Common myeloid progenitor, CD34-positive (primary cell): Measurements from ENCODE around the gene PGLYRP2.

Source experiments
- CTCF ChIA-PET: fragments of 350-600 bp; sonication (Branson Sonifier 250); formaldehyde crosslinking; loops from one replicate; lab custom pipeline; 2021; ENCODE audit warnings: antibody characterized with exemption; lab: Charles Lee
- POLR2A ChIA-PET: fragments of 350-600 bp; sonication (Branson Sonifier 250); formaldehyde crosslinking; loops from one replicate; lab custom pipeline; 2021; ENCODE audit warnings: antibody characterized with exemption; lab: Charles Lee
- DNase-seq, 3 donors: peaks; one replicate each; pipeline versions ENCODE4 v3.0.0 to v3.0.0-alpha.2; 2013
- H3K27ac ChIP-seq, 2 experiments: 1 replicate in 1 of 2; 2 replicates in 1 of 2; pipeline ENCODE4 v1.7.0; 2013; ENCODE audit warnings: inconsistent platforms in 2 of 2, low read length in 2 of 2, mild to moderate bottlenecking in 2 of 2, low read depth in 1 of 2, moderate library complexity in 1 of 2; ENCODE audit not compliant: severe bottlenecking in 2 of 2, insufficient read depth in 1 of 2, poor library complexity in 1 of 2
- H3K27me3 ChIP-seq, 5 experiments: replicated peaks in 2 of 5; 1 replicate in 3 of 5; 2 replicates in 2 of 5; pipeline versions ENCODE4 v1.6.1 to v1.7.0; 2013; ENCODE audit warnings: low read length in 4 of 5, mild to moderate bottlenecking in 2 of 5, moderate library complexity in 2 of 5, inconsistent platforms in 1 of 5; ENCODE audit not compliant: insufficient read depth in 5 of 5, control insufficient read depth in 4 of 5
- H3K36me3 ChIP-seq, 4 experiments: 1 replicate in 2 of 4; 2 replicates in 2 of 4; pipeline versions ENCODE4 v1.6.1 to v1.7.0; 2013; ENCODE audit warnings: low read length in 3 of 4, control low read depth in 1 of 4, mild to moderate bottlenecking in 1 of 4; ENCODE audit not compliant: control insufficient read depth in 4 of 4, insufficient read depth in 4 of 4
- H3K4me1 ChIP-seq, 4 experiments: 1 replicate in 3 of 4; 2 replicates in 1 of 4; pipeline versions ENCODE4 v1.6.1 to v1.7.1; 2013; ENCODE audit warnings: low read length in 3 of 4, mild to moderate bottlenecking in 3 of 4, control low read depth in 1 of 4, inconsistent platforms in 1 of 4, moderate library complexity in 1 of 4; ENCODE audit not compliant: control insufficient read depth in 4 of 4, insufficient read depth in 4 of 4; ENCODE audit errors: control extremely low read depth in 1 of 4
- H3K4me3 ChIP-seq, 7 experiments: 1 replicate in 4 of 7; 2 replicates in 3 of 7; pipeline versions ENCODE4 v1.5.1 to v1.7.0; 2013; ENCODE audit warnings: mild to moderate bottlenecking in 7 of 7, low read length in 6 of 7, moderate library complexity in 6 of 7, inconsistent platforms in 2 of 7, low read depth in 2 of 7, control low read depth in 1 of 7; ENCODE audit not compliant: insufficient read depth in 4 of 7, control insufficient read depth in 1 of 7; ENCODE audit errors: extremely low read depth in 1 of 7
- H3K9me3 ChIP-seq, 5 experiments: 1 replicate in 4 of 5; 2 replicates in 1 of 5; pipeline versions ENCODE4 v1.6.1 to v1.7.1; 2013; ENCODE audit warnings: low read length in 4 of 5, mild to moderate bottlenecking in 2 of 5, inconsistent platforms in 1 of 5, low read depth in 1 of 5, moderate library complexity in 1 of 5; ENCODE audit not compliant: control insufficient read depth in 4 of 5, insufficient read depth in 2 of 5; ENCODE audit errors: control extremely low read depth in 1 of 5
- WGBS: methylation state at CpG from one replicate; pipeline ENCODE4 v1.1.5; 2013; ENCODE audit not compliant: insufficient coverage; 5-methylcytosine and 5-hydroxymethylcytosine counted together

The PGLYRP2 gene

DNA sequence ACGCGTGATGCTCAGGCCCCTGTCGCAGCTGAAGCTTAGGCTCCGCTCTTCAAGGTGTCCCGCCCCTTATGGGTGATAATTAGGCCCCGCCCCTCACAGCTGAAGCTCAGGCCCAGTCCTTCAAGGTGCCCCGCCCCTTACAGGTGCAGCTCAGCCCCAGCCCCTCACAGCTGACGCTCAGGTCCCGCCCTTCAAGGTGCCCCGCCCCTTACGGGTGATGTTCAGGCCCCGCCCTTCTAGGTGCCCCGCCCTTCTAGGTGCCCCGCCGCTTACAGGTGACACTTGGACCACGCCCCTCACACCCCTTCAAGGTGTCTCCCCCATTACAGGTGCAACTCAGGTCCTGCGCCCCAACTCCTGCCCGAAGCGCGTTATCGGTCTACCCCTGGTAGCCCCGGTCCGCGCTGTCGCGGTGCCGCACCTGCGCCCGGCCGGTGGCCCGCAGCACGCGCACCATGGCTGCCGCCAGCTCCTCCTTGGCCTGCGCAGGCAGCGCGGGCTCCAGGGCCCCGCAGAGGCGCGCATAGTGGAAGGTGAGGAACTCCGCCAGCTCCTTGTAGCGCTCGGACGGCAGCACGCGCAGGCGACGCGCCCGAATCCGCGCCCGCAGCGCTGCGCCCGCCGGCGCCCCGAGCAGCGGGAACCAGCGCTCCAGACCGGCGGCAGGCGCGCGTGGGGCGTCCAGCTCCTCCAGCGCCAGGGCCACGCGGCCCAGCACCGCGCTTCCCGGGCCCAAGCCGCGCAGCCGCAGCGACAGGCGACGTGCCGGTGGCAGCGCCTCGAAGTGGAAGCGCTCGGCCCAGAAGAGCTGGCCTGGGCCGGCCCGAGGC lies 22.2 kb downstream of the PGLYRP2 start:
- no peaks in the 10 kb centered on the region for H3K27me3 ChIP-seq
- POLR2A ChIA-PET, result interaction anchor here (0.5 to 1.0 kb wide), 3 partner anchors 10 to 110 kb away, joined by 3 to 5 read pairs (median 4); no protein-coding TSS in a partner anchor
- peaks cover 25 to 82% (median 64%) of the 10 kb centered on the region in 4 experiments for H3K36me3 ChIP-seq
- no peak overlapping the region for H3K27ac ChIP-seq
- CTCF ChIA-PET, result interaction anchor here (0.7 to 2.5 kb wide), 5 partner anchors 8 to 379 kb away, joined by 3 to 11 read pairs (median 4); partner anchors contain the start of gene AKAP8L
- H3K4me1 ChIP-seq, result peaks cover 0 to 9% (median 4%) of the 10 kb centered on the region in 4 experiments
- no peak for DNase-seq
- WGBS, result 97% methylated on average over 78 of the region's 86 CpGs
- H3K9me3 ChIP-seq, result no peaks in the 10 kb centered on the region
- H3K4me3 ChIP-seq, result no peak overlapping the region

DNA sequence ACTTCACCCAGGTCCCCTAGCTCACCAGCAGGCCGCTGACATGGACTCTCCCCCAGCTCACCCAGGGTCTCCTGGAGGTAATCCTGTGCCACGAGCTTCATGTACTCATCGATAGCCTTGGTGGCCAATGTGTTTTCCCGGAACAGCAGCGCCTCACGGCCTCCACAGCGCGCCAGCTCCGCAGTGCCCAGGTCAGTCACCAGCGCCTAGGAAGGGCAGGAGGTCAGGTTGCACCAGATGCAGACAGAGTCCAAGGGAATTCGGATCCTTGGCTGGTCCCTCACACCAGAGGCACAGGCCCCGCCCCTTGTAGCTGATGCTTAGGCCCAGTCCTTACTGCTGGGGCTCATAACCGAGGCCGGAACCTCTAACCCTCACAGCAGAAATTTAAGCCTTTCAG lies 22.9 kb downstream of the PGLYRP2 start:
- no peak overlapping the region for H3K27ac ChIP-seq
- DNase-seq, result no peak
- 99% methylated on average over 13 of the region's 14 CpGs for WGBS

DNA sequence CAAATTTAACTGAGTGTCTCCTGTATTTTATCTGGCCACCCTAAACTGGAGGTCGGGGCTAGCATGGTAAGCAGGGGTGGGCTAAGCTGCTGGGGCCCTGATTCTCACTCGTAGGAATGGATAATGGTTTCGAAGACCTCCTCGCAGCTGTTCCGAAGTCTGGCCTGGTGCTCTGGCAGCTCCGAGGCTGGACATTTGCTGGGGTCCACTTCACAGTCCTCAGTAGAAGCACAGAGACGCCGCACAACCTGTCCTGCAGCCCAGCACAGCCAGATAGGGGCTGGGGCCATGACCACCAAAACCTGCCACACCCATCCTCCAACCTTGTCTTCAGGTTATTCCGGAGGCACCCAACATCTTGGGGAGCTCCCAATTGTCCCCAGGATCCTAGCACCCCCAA lies 23.3 kb downstream of the PGLYRP2 start:
- WGBS, result 92% methylated on average over 9 of the region's 9 CpGs
- CTCF ChIA-PET, result interaction anchor here (0.8 to 2.6 kb wide), 6 partner anchors 7 to 36 kb away, joined by 3 to 15 read pairs (median 5); partner anchors contain the start of gene AKAP8L
- Histone ChIP-seq H3K36me3 (peaks cover 23 to 81% (median 66%) of the 10 kb centered on the region in 4 experiments), H3K9me3 (no peaks in the 10 kb centered on the region), H3K27me3 (no peaks in the 10 kb centered on the region), H3K4me3 (no peak overlapping the region), H3K4me1 (no peaks in the 10 kb centered on the region), H3K27ac (no peak overlapping the region)
- no peak for DNase-seq
- POLR2A ChIA-PET, result interaction anchor here (1.0 kb wide), 1 partner anchor 11 kb away, joined by 5 read pairs; no protein-coding TSS in a partner anchor

More for the DNA sequence above, 22.9 kb downstream of the PGLYRP2 start:
- Histone ChIP-seq H3K36me3 (peaks cover 25 to 83% (median 66%) of the 10 kb centered on the region in 4 experiments), H3K9me3 (no peaks in the 10 kb centered on the region), H3K27me3 (no peaks in the 10 kb centered on the region), H3K4me1 (peaks cover 0 to 3% (median under 1%) of the 10 kb centered on the region in 4 experiments), H3K4me3 (no peak overlapping the region)
- POLR2A ChIA-PET, result interaction anchor here (0.5 to 1.0 kb wide), 3 partner anchors 11 to 109 kb away, joined by 3 to 5 read pairs (median 4); no protein-coding TSS in a partner anchor
- CTCF ChIA-PET, result interaction anchor here (0.8 to 2.5 kb wide), 4 partner anchors 11 to 37 kb away, joined by 3 to 11 read pairs (median 4); partner anchors contain the start of gene AKAP8L

DNA sequence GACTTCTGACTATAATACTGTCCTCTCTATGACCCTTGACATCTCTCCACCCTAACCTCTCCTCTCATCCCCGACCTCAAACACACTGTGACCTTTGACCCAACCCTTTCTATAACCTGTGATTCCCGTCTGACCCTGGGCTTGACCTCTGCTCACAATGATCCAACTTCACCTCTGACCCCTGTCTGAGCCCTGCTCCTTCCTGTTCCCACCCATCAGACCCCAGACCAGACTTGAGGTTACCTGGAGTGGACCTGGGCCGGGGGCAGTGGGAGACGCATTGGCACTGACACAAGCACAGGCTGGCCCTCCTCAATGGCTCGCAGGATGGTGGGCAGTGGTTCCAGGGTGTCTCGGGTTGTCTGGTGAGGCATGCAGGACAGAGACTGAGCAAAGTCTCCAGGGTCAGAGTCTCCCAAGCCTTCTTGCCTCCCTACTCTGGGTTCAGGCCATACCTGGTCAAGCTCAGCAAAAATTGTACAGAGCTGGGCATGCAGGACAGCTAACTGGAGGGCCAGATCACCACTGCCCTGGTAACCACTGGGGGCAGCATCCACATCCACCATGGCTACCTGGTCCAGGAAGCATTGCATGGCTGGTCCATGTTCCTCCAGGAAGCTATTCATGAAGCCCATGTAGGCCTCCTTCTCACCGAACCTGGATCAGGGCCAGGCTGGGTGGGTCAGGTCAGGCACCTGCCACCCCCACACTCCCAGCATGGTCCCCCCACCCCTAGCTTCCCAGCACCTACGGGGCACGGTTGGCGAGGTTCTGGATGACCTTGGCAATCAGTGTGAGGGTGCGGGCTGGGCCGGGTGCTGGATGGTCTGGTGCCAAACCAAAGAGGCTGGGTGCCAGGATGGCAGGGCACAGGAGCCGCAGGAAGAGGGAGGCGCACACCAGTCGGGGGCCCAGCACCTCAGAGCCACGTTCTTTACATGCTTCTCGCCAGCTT lies 25.1 kb downstream of the PGLYRP2 start:
- ChIA-PET CTCF (interaction anchor here (0.6 to 2.6 kb wide), 8 partner anchors 9 to 35 kb away, joined by 3 to 15 read pairs (median 6); partner anchors contain the start of gene AKAP8L), POLR2A (interaction anchor here (0.7 to 2.5 kb wide), 3 partner anchors 10 to 13 kb away, joined by 3 to 13 read pairs (median 7); partner anchors contain the start of gene RASAL3)
- Histone ChIP-seq H3K4me1 (peaks cover 0 to 7% (median under 1%) of the 10 kb centered on the region in 4 experiments), H3K9me3 (no peaks in the 10 kb centered on the region), H3K27ac (no peak overlapping the region), H3K4me3 (no peak overlapping the region), H3K27me3 (no peaks in the 10 kb centered on the region), H3K36me3 (peaks cover 20 to 67% (median 54%) of the 10 kb centered on the region in 4 experiments)
- no peak for DNase-seq
- 97% methylated on average over 13 of the region's 17 CpGs for WGBS

GRCh38 chr19:15453091-15453578 lies 26.2 kb downstream of the PGLYRP2 start:
- no peak overlapping the region for H3K27ac ChIP-seq
- H3K9me3 ChIP-seq, result no peaks in the 10 kb centered on the region
- H3K4me1 ChIP-seq, result peaks cover 0 to 16% (median 8%) of the 10 kb centered on the region in 4 experiments
- H3K4me3 ChIP-seq, result no peak overlapping the region
- H3K27me3 ChIP-seq, result no peaks in the 10 kb centered on the region
- ChIA-PET CTCF (interaction anchor here (0.6 to 2.6 kb wide), 6 partner anchors 10 to 34 kb away, joined by 3 to 15 read pairs (median 6); partner anchors contain the start of gene AKAP8L), POLR2A (interaction anchor here (1.1 to 2.5 kb wide), 2 partner anchors 11 to 14 kb away, joined by 7 to 13 read pairs; partner anchors contain the start of gene RASAL3)
- WGBS, result 96% methylated on average over 27 of the region's 44 CpGs
- no peak for DNase-seq
- H3K36me3 ChIP-seq, result peaks cover 20 to 62% (median 51%) of the 10 kb centered on the region in 4 experiments
